Activated naive CD8-positive, alpha-beta T cell (primary cell): ENCODE data around the gene CCDC82.
A peak's percentile ranks its signal among the peaks of the same experiment; 100 is the strongest.

Experiments
- H3K27ac Mint-ChIP-seq: one replicate; pipeline ENCODE4 v1.8.0; 2021; ENCODE audit warnings: mixed read lengths
- H3K27me3 Mint-ChIP-seq: one replicate; pipeline ENCODE4 v1.8.0; 2021; ENCODE audit warnings: mixed read lengths
- H3K36me3 Mint-ChIP-seq: one replicate; pipeline ENCODE4 v1.8.0; 2021; ENCODE audit warnings: mixed read lengths
- H3K4me1 Mint-ChIP-seq: one replicate; pipeline ENCODE4 v1.8.0; 2021; ENCODE audit warnings: low read depth, mixed read lengths
- H3K4me3 Mint-ChIP-seq: one replicate; pipeline ENCODE4 v1.8.0; 2021; ENCODE audit warnings: mild to moderate bottlenecking, mixed read lengths
- H3K9me3 Mint-ChIP-seq: one replicate; pipeline ENCODE4 v1.8.0; 2021; ENCODE audit warnings: low read depth, mixed read lengths

CCDC82 gene

GRCh38 chr11:96388891-96389719, 607 bp downstream of the CCDC82 start:
- Mint-ChIP-seq H3K36me3 (peaks cover 14% of the 10 kb centered on the region), H3K27ac (peak overlapping the region; percentile 94), H3K4me3 (peak overlapping the region; percentile 98), H3K9me3 (peaks cover 7% of the 10 kb centered on the region), H3K27me3 (no peaks in the 10 kb centered on the region), H3K4me1 (peaks cover 68% of the 10 kb centered on the region)

GRCh38 chr11:96385187-96385586, 4.5 kb downstream of the CCDC82 start:
- Mint-ChIP-seq H3K9me3 (no peaks in the 10 kb centered on the region), H3K4me3 (no peak overlapping the region), H3K4me1 (peaks cover 46% of the 10 kb centered on the region), H3K36me3 (peaks cover 17% of the 10 kb centered on the region), H3K27me3 (no peaks in the 10 kb centered on the region), H3K27ac (peak overlapping the region; percentile 1)

DNA sequence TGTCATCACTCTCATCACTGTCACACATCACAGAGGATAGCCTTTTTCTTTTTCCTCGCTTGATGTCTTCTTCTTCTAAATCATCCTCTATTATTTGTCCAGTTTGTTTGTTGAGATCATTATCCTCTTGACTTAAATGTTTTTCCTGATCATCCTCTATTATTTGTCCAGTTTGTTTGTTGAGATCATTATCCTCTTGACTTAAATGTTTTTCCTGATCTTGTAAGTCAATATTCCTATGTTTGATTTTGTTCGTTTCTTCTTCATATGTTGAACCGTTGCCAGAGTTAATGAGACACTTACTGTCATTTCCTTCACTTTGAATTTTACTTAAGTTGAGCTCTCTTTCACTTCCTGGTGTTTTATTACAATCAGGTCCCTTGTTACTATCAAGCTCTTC, 5.6 kb downstream of the CCDC82 start:
- Mint-ChIP-seq H3K4me3 (peak overlapping the region; percentile 49), H3K36me3 (peaks cover 17% of the 10 kb centered on the region), H3K27me3 (no peaks in the 10 kb centered on the region), H3K27ac (peak overlapping the region; percentile 69), H3K4me1 (peaks cover 44% of the 10 kb centered on the region), H3K9me3 (no peaks in the 10 kb centered on the region)

DNA sequence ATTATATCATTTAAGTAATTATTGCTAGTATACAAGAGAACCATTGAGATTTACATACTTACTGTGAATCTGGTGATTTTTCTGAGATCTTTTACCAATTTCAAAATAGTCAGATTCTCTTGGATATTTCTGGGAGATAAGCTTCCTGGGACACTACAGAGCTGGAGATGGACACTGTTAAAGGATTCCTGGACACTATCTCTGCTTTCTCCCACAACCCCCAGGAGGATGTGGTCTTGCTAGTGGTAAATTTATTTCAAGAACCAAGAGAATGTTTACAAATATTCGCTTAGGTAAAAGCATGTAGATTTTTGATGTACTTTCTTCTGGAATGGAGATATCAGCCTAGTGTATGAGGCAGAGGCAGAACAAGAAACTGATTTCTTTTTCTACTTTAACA, 12.9 kb downstream of the CCDC82 start:
- Mint-ChIP-seq H3K27me3 (no peaks in the 10 kb centered on the region), H3K9me3 (no peaks in the 10 kb centered on the region), H3K27ac (no peak overlapping the region), H3K36me3 (peaks cover 19% of the 10 kb centered on the region), H3K4me3 (no peak overlapping the region), H3K4me1 (peaks cover 1% of the 10 kb centered on the region)

GRCh38 chr11:96373826-96374225, 15.9 kb downstream of the CCDC82 start:
- Mint-ChIP-seq H3K36me3 (peaks cover 21% of the 10 kb centered on the region), H3K4me1 (no peaks in the 10 kb centered on the region), H3K4me3 (no peak overlapping the region), H3K27ac (no peak overlapping the region), H3K27me3 (no peaks in the 10 kb centered on the region), H3K9me3 (no peaks in the 10 kb centered on the region)

GRCh38 chr11:96367342-96367741, 22.4 kb downstream of the CCDC82 start:
- peaks cover 16% of the 10 kb centered on the region for H3K36me3 Mint-ChIP-seq
- no peaks in the 10 kb centered on the region for H3K9me3 Mint-ChIP-seq
- no peak overlapping the region for H3K27ac Mint-ChIP-seq
- H3K4me1 Mint-ChIP-seq = no peaks in the 10 kb centered on the region
- no peak overlapping the region for H3K4me3 Mint-ChIP-seq
- no peaks in the 10 kb centered on the region for H3K27me3 Mint-ChIP-seq

DNA sequence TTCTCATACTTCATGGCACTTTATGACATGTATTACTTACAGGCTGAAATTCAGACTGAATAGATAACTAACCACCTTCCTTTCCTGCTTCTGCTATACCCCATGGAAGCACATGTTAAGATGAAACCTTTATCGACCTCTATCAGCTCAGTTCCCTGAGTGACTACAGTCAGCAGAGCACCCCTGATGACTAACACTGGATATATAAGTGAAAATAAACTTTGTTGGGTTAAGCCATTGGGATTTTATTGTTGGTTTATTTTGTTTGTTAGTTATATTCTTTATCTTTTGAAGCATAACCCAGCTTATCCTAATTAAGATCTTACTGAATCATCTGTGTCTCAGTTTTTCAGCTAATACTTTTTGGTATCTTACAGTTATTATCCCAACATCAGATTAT, 23.7 kb downstream of the CCDC82 start:
- H3K27me3 Mint-ChIP-seq = no peaks in the 10 kb centered on the region
- peaks cover 19% of the 10 kb centered on the region for H3K36me3 Mint-ChIP-seq
- H3K4me1 Mint-ChIP-seq = no peaks in the 10 kb centered on the region
- H3K27ac Mint-ChIP-seq = no peak overlapping the region
- no peak overlapping the region for H3K4me3 Mint-ChIP-seq
- H3K9me3 Mint-ChIP-seq = no peaks in the 10 kb centered on the region

DNA sequence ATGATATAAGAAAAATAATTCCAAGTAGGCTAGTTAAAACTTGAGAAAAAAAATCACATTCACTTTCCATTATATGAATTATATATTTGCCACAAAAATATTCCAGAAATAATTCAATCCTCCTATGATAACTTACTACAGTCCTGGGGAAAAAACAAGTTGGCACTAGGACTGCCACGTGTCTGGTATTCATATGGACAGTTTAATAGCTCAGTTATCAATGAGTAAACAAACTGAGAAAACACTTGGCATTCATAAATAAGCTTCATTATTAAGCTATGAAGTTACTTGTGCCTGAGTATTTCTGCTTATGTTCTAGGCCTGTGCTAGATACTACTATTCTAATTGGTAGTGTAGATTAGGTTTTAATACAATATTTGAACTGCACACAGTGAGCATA, 24.2 kb downstream of the CCDC82 start:
- Mint-ChIP-seq H3K4me1 (no peaks in the 10 kb centered on the region), H3K9me3 (no peaks in the 10 kb centered on the region), H3K4me3 (no peak overlapping the region), H3K36me3 (peaks cover 16% of the 10 kb centered on the region), H3K27me3 (no peaks in the 10 kb centered on the region), H3K27ac (no peak overlapping the region)

- Mint-ChIP-seq H3K4me1 (peaks cover 21% of the 10 kb centered on the region), H3K9me3 (no peaks in the 10 kb centered on the region), H3K36me3 (peaks cover 10% of the 10 kb centered on the region), H3K4me3 (no peak overlapping the region), H3K27ac (no peak overlapping the region), H3K27me3 (no peaks in the 10 kb centered on the region)
Measured at GRCh38 chr11:96361778-96362177, 27.9 kb downstream of the CCDC82 start.

GRCh38 chr11:96358321-96358720, 31.4 kb downstream of the CCDC82 start:
- Mint-ChIP-seq H3K36me3 (peaks cover 29% of the 10 kb centered on the region), H3K27ac (peak overlapping the region; percentile 77), H3K9me3 (no peaks in the 10 kb centered on the region), H3K4me1 (peaks cover 33% of the 10 kb centered on the region), H3K4me3 (peak overlapping the region; percentile 30), H3K27me3 (no peaks in the 10 kb centered on the region)

GRCh38 chr11:96357794-96358193, 31.9 kb downstream of the CCDC82 start:
- peaks cover 33% of the 10 kb centered on the region for H3K4me1 Mint-ChIP-seq
- H3K27ac Mint-ChIP-seq = peak overlapping the region; percentile 77
- H3K27me3 Mint-ChIP-seq = no peaks in the 10 kb centered on the region
- no peak overlapping the region for H3K4me3 Mint-ChIP-seq
- H3K9me3 Mint-ChIP-seq = no peaks in the 10 kb centered on the region
- peaks cover 29% of the 10 kb centered on the region for H3K36me3 Mint-ChIP-seq

DNA sequence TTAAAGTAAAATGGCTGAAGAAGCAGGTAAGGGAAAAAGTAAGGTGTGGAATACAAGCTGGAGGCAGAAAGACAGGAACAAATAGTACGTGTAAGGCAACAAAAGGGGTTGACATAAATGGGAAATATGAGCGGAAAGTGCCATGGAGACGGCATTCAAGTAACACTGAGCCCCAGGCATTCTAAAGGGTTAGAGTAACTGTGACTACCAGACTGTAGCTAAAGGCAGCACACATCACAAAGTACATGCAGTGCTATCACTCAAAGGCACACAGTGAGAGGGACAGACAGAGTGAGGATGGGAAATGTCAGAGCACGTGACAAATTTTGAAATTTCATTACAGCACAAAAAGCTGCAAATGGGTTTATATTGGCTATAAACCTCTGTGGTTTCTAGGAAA, 32.9 kb downstream of the CCDC82 start:
- peaks cover 25% of the 10 kb centered on the region for H3K36me3 Mint-ChIP-seq

GRCh38 chr11:96342961-96343711, 46.6 kb downstream of the CCDC82 start, which contains the start of gene MAML2:
TSS of gene MAML2 (minus strand) at chr11:96343195. CDS start at chr11:96341895, 1,300 bp downstream.
- Mint-ChIP-seq H3K27ac (peak within 1 kb of the TSS; percentile 96), H3K4me3 (peak within 1 kb of the TSS; percentile 99), H3K9me3 (no peaks in the 10 kb centered on the region), H3K36me3 (peaks cover 6% of the 10 kb centered on the region), H3K27me3 (no peaks in the 10 kb centered on the region), H3K4me1 (peaks cover 28% of the 10 kb centered on the region)

More for the DNA sequence above, 32.9 kb downstream of the CCDC82 start:
- Mint-ChIP-seq H3K9me3 (no peaks in the 10 kb centered on the region), H3K4me1 (peaks cover 33% of the 10 kb centered on the region), H3K27ac (peak overlapping the region; percentile 1), H3K27me3 (no peaks in the 10 kb centered on the region), H3K4me3 (no peak overlapping the region)

DNA sequence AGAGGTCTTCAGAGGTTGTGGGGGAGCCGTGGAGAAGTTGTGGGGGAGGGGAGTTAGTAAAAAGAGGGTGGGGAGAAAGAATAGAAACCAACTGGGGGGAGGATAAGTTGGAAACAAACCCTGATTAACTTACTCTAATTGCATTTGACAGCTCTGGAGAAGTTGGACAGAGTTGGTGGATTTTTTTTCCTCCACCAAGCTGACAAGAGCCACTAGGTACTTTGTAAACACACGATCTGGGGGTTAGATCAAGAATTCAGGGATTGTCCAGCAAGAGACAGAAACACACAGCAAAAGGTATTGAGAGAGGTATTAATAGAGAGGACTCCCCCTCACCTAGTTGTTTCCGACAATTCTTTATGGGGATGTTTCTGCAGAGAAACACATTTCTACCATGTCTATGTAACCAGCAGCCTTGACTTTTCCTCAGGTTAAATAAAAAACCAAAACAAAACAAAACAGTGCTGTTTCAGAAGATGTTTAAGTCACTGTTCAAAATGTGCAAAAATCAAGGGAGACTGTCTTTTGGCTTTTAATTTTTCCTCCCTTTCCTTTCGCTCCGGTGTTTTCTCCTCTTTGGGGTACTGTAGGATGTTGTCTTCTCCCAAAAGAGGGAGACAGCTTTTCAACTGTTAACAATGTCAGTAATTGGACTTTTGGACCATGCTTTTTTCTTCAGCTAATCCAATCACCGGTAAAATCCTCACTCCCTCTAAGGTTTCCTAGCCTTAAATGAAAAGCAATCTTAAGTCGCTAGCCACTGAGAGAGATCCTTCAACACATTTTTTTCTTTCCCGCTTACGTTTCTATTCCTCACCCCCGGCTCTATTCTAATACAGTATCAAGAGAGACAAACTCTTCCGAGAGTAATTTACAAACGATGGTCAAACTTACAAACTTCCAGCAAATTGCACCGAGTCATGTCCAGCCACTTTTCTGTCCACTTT, 47.4 kb downstream of the CCDC82 start:
- H3K36me3 Mint-ChIP-seq = peaks cover 6% of the 10 kb centered on the region
- H3K4me1 Mint-ChIP-seq = peaks cover 37% of the 10 kb centered on the region
- H3K4me3 Mint-ChIP-seq = peak overlapping the region; percentile 99
- H3K9me3 Mint-ChIP-seq = no peaks in the 10 kb centered on the region
- peak overlapping the region; percentile 96 for H3K27ac Mint-ChIP-seq
- no peaks in the 10 kb centered on the region for H3K27me3 Mint-ChIP-seq
